IMR-90 (cell line): Measurements from ENCODE around the gene SNX21. TPM values are rescaled to one million over a fixed set of nuclear protein-coding genes. Genes with fewer than 3 reads are reported as not detected.

Experiments used
- ATAC-seq: fragments of 200-7000 bp; cut with Tn5 transposase; 2 replicates; pipeline ENCODE4 v1.9.1; 2020; ENCODE audit warnings: low read depth, mild to moderate bottlenecking, moderate library complexity
- BruUV-seq: library from RNA; stranded (reverse); fragments of 400-500 nt; replicated peaks from 2 replicates; lab custom pipeline; 2021; lab: Mats Ljungman, UMichigan
- CTCF ChIA-PET: fragments of 300-600 bp; formaldehyde crosslinking; extraction: SDS; loops from one replicate; lab custom pipeline; 2021; ENCODE audit warnings: antibody characterized with exemption; lab: Yijun Ruan, JAX
- POLR2A ChIA-PET: fragments of 300-600 bp; sonication (Branson Sonifier 250); formaldehyde crosslinking; loops from one replicate; lab custom pipeline; 2022; ENCODE audit warnings: antibody characterized with exemption; ENCODE audit not compliant: unreplicated experiment; lab: Charles Lee
- DNase-seq: peaks from one replicate; pipeline ENCODE4 v3.0.0; 2013
- H2AFZ ChIP-seq: replicated peaks from 2 replicates; pipeline ENCODE3; 2013; ENCODE audit warnings: low read length, mild to moderate bottlenecking; ENCODE audit not compliant: poor library complexity
- H2AK5ac ChIP-seq: 2 replicates; pipeline ENCODE4 v1.6.1; 2013; ENCODE audit warnings: low read depth, low read length, inconsistent platforms
- H2AK9ac ChIP-seq: replicated peaks from 2 replicates; pipeline ENCODE3; 2013; ENCODE audit warnings: mild to moderate bottlenecking, low read depth, low read length, moderate library complexity; ENCODE audit not compliant: poor library complexity
- H2BK120ac ChIP-seq: 2 replicates; pipeline ENCODE4 v1.6.1; 2013; ENCODE audit warnings: low read depth, low read length, inconsistent platforms
- H2BK15ac ChIP-seq: 3 replicates; pipeline ENCODE4 v1.6.1; 2013; ENCODE audit warnings: low read depth, low read length, inconsistent platforms
- H2BK20ac ChIP-seq: 2 replicates; pipeline ENCODE4 v1.6.1; 2013; ENCODE audit warnings: low read depth, mild to moderate bottlenecking, inconsistent platforms, low read length, moderate library complexity
- H2BK5ac ChIP-seq: 2 replicates; pipeline ENCODE4 v1.6.1; 2013; ENCODE audit warnings: mild to moderate bottlenecking, low read depth, low read length, inconsistent platforms; ENCODE audit not compliant: poor library complexity, severe bottlenecking
- H3K14ac ChIP-seq: replicated peaks from 2 replicates; pipeline ENCODE4 v1.6.1; 2013; ENCODE audit warnings: low read depth, low read length, inconsistent platforms
- H3K18ac ChIP-seq: 2 replicates; pipeline ENCODE4 v1.6.1; 2013; ENCODE audit warnings: low read depth, low read length, control low read depth
- H3K23ac ChIP-seq: 2 replicates; pipeline ENCODE4 v1.6.1; 2013; ENCODE audit warnings: low read depth, low read length, inconsistent platforms
- H3K27ac ChIP-seq: 2 replicates; pipeline ENCODE4 v1.5.1; 2013; ENCODE audit warnings: mild to moderate bottlenecking, control low read depth, low read length; ENCODE audit not compliant: insufficient read depth
- H3K27me3 ChIP-seq: 2 replicates; pipeline ENCODE4 v1.6.1; 2013; ENCODE audit warnings: low read length; ENCODE audit not compliant: control insufficient read depth, insufficient read depth
- H3K36me3 ChIP-seq: 2 replicates; pipeline ENCODE4 v1.6.1; 2013; ENCODE audit warnings: low read length, mixed read lengths; ENCODE audit not compliant: control insufficient read depth, insufficient read depth
- H3K4ac ChIP-seq: 2 replicates; pipeline ENCODE4 v1.6.1; 2013; ENCODE audit warnings: low read depth, low read length, inconsistent platforms
- H3K4me1 ChIP-seq: 2 replicates; pipeline ENCODE4 v1.6.1; 2013; ENCODE audit warnings: low read length, mixed read lengths; ENCODE audit not compliant: control insufficient read depth, insufficient read depth
- H3K4me2 ChIP-seq: 2 replicates; pipeline ENCODE4 v1.6.1; 2013; ENCODE audit warnings: low read depth, mild to moderate bottlenecking, control low read depth, low read length, moderate library complexity
- H3K4me3 ChIP-seq: 2 replicates; pipeline ENCODE4 v1.5.1; 2013; ENCODE audit warnings: low read depth, mild to moderate bottlenecking, control low read depth, low read length, moderate library complexity; ENCODE audit not compliant: insufficient read depth
- H3K56ac ChIP-seq: 2 replicates; pipeline ENCODE4 v1.6.1; 2013; ENCODE audit warnings: low read length, inconsistent platforms; ENCODE audit not compliant: insufficient read depth; ENCODE audit errors: extremely low read depth
- H3K79me1 ChIP-seq, 2 experiments: 2 replicates each; pipeline ENCODE4 v1.6.1; 2013; ENCODE audit warnings: low read length in 2 of 2, inconsistent platforms in 1 of 2, low read depth in 1 of 2
- H3K9ac ChIP-seq: 2 replicates; pipeline ENCODE4 v1.6.1; 2013; ENCODE audit warnings: low read depth, low read length, control low read depth
- H3K9me1 ChIP-seq: 2 replicates; pipeline ENCODE4 v1.6.1; 2013; ENCODE audit warnings: low read length, inconsistent platforms; ENCODE audit not compliant: insufficient read depth
- H3K9me3 ChIP-seq: 2 replicates; pipeline ENCODE4 v1.6.1; 2013; ENCODE audit warnings: low read length; ENCODE audit not compliant: control insufficient read depth, insufficient read depth
- H4K20me1 ChIP-seq: 2 replicates; pipeline ENCODE4 v1.6.1; 2013; ENCODE audit warnings: low read length, inconsistent platforms; ENCODE audit not compliant: insufficient read depth
- H4K5ac ChIP-seq: 2 replicates; pipeline ENCODE4 v1.6.1; 2013; ENCODE audit warnings: mild to moderate bottlenecking, low read depth, low read length, control low read depth
- H4K8ac ChIP-seq, 2 experiments: 2 replicates each; pipeline ENCODE4 v1.6.1; 2013; ENCODE audit warnings: low read depth in 2 of 2, low read length in 2 of 2, control low read depth in 1 of 2, inconsistent platforms in 1 of 2
- H4K91ac ChIP-seq: 2 replicates; pipeline ENCODE4 v1.6.1; 2013; ENCODE audit warnings: low read depth, low read length, inconsistent platforms; ENCODE audit not compliant: insufficient read depth
- CEBPB ChIP-seq: IDR thresholded peaks from 2 replicates; pipeline ENCODE4 v1.6.1; 2012; ENCODE audit warnings: low read depth, low read length, improper control_type of control experiment
- CTCF ChIP-seq: conservative IDR thresholded peaks from 2 replicates; pipeline ENCODE4 v1.5.1; 2012; ENCODE audit warnings: mild to moderate bottlenecking, low read depth, low read length, improper control_type of control experiment
- FOS ChIP-seq: fragments of 150-350 bp; IDR thresholded peaks from 2 replicates; pipeline ENCODE4 v1.6.1; 2016; ENCODE audit warnings: low read depth, low read length
- MAFK ChIP-seq: IDR thresholded peaks from 2 replicates; pipeline ENCODE4 v1.6.1; 2012; ENCODE audit warnings: low read depth, low read length, improper control_type of control experiment
- MAZ ChIP-seq: IDR thresholded peaks from 2 replicates; pipeline ENCODE4 v1.6.1; 2012; ENCODE audit warnings: low read depth, mild to moderate bottlenecking, low read length, improper control_type of control experiment, moderate library complexity, borderline replicate concordance
- MXI1 ChIP-seq: IDR thresholded peaks from 2 replicates; pipeline ENCODE4 v1.6.1; 2012; ENCODE audit warnings: low read depth, mild to moderate bottlenecking, low read length, moderate library complexity, borderline replicate concordance
- NFE2L2 ChIP-seq: fragments of 150-350 bp; IDR thresholded peaks from 2 replicates; pipeline ENCODE4 v1.6.1; 2016; ENCODE audit warnings: low read depth, mild to moderate bottlenecking, low read length
- POLR2A ChIP-seq: IDR thresholded peaks from 2 replicates; pipeline ENCODE4 v1.6.1; 2012; ENCODE audit warnings: mild to moderate bottlenecking, low read depth, low read length
- RAD21 ChIP-seq: IDR thresholded peaks from 2 replicates; pipeline ENCODE4 v1.6.1; 2012; ENCODE audit warnings: low read length, improper control_type of control experiment
- RCOR1 ChIP-seq: IDR thresholded peaks from 2 replicates; pipeline ENCODE4 v1.6.1; 2012; ENCODE audit warnings: mild to moderate bottlenecking, low read length, improper control_type of control experiment; ENCODE audit not compliant: insufficient replicate concordance
- USF2 ChIP-seq: fragments of 150-350 bp; IDR thresholded peaks from 2 replicates; pipeline ENCODE4 v1.6.1; 2017; ENCODE audit warnings: mild to moderate bottlenecking, antibody characterized with exemption, low read length, low read depth
- WGBS, 2 experiments: methylation state at CpG; one replicate each; pipeline versions ENCODE4 v1.1.5 to v1.1.7; 2013; ENCODE audit warnings: missing lambda C conversion rate in 2 of 2; ENCODE audit not compliant: insufficient read length in 1 of 2; ENCODE audit errors: extremely low coverage in 2 of 2; 5-methylcytosine and 5-hydroxymethylcytosine counted together
- dilution Hi-C: fragments of 300-500 bp; cut with HindIII; formaldehyde crosslinking; loops from one replicate; pipeline ENCODE4 v1.14.3; 2018; ENCODE audit warnings: low sequenced_read_pairs; ENCODE audit not compliant: unreplicated experiment
- in situ Hi-C: fragments of 300-500 bp; cut with MboI; formaldehyde crosslinking; loops from 3 replicates; pipeline ENCODE4 v1.14.3; 2019; ENCODE audit warnings: low sequenced_read_pairs, inconsistent platforms, mixed read lengths
- intact Hi-C: fragments of 100-400 bp; cut with micrococcal nuclease; formaldehyde crosslinking; loops from 2 replicates; pipeline ENCODE4 v1.10.0; 2022
- polyA plus RNA-seq, 3 experiments: library from polyadenylated mRNA; depleted of rRNA; stranded (reverse); fragments of >200 nt; gene quantifications; 2 replicates each; pipeline ENCODE4 v1.2.3, GENCODE V29; 2012; ENCODE audit warnings: low replicate concordance in 1 of 3
- total RNA-seq: library from RNA; depleted of rRNA; stranded (reverse); fragments of >200 nt; gene quantifications from 2 replicates; pipeline ENCODE4 v1.2.3, GENCODE V29; 2012

The SNX21 gene
- total and polyA plus RNA-seq, 2 of the 4 experiments (the other 2 are of a cell fraction), result 11.1 to 17.9 TPM

- Histone ChIP-seq H3K4me3 (no peak overlapping the region), H3K56ac (no peak overlapping the region), H2BK5ac (no peak overlapping the region), H4K8ac (no peak overlapping the region), H3K23ac (no peak overlapping the region), H2BK120ac (no peak overlapping the region), H3K9me1 (peaks cover 5% of the 10 kb centered on the region; the same call in 1 of the 2 replicates), H3K79me1 (peaks cover 10 to 13% of the 10 kb centered on the region in 2 experiments; a peak in 3 of 4 replicates), H3K36me3 (no peaks in the 10 kb centered on the region), H2AFZ (no peak overlapping the region), H3K27me3 (peaks cover 4% of the 10 kb centered on the region), H2AK5ac (no peak overlapping the region), H4K20me1 (no peaks in the 10 kb centered on the region), H3K4me2 (no peak overlapping the region), H3K18ac (no peak overlapping the region), H3K27ac (no peak overlapping the region), H2BK15ac (no peak overlapping the region; the same call in 2 of the 3 replicates), H3K4ac (no peak overlapping the region), H2AK9ac (no peak overlapping the region), H4K91ac (no peak overlapping the region), H4K5ac (no peak overlapping the region), H3K9me3 (no peaks in the 10 kb centered on the region), H3K14ac (no peak overlapping the region), H3K9ac (no peak overlapping the region), H3K4me1 (peaks cover 12% of the 10 kb centered on the region), H2BK20ac (no peak overlapping the region)
- intact Hi-C loops (no loop called here), in situ Hi-C loops (loop anchor here (25.0 kb wide), 3 partner anchors 751 to 1851 kb away; partner anchors contain the start of gene TTPAL), dilution Hi-C loops (no loop called here)
- DNase-seq, result no peak
- BruUV-seq, result no TSS peak
- WGBS, 2 experiments, result no CpG with 5 or more reads among the region's 3 CpGs
- no peak for ATAC-seq
- ChIA-PET CTCF (no interaction called here), POLR2A (no interaction called here)
- no peak for TF ChIP-seq POLR2A
- TF ChIP-seq RCOR1, result no peak
- TF ChIP-seq CTCF, result no peak
- TF ChIP-seq RAD21, result no peak
- TF ChIP-seq MXI1, result no peak
- TF ChIP-seq MAFK, result no peak
- TF ChIP-seq NFE2L2, result no peak
- TF ChIP-seq FOS, result no peak
- no peak for TF ChIP-seq CEBPB
- no peak for TF ChIP-seq USF2
- TF ChIP-seq MAZ, result no peak
These were observed 45.2 kb upstream of the SNX21 start for GRCh38 chr20:45788351-45788750.
